ENCODE data around the gene UCN3.

UCN3 gene

DNA sequence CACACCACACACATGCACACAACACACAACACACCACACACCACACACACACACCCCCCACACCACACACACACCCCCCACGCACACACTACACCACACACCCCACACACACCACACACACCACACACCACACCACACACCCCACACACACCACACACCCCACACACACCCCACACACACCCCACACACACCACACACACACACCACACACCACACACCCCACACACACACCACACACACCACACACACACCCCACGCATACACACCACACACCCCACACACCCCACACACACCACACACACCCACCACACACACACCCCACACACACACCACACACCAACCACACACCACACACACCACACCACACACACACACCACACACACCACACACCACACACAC is 16.4 kb downstream of the UCN3 start:
- Histone ChIP-seq H3K4me2 (ENCODE audit: low read length) (no peak overlapping the region), H3K4me3 (ENCODE audit: low read depth, low read length) (no peak overlapping the region), H3K36me3 (ENCODE audit: control insufficient read depth, insufficient read depth, low read length) (no peaks in the 10 kb centered on the region), H2AFZ (no peak overlapping the region), H3K9ac (no peak overlapping the region), H3K27ac (no peak overlapping the region), H3K79me2 (no peaks in the 10 kb centered on the region), H3K27me3 (ENCODE audit: control insufficient read depth, insufficient read depth, low read length) (no peaks in the 10 kb centered on the region), H3K4me1 (no peaks in the 10 kb centered on the region), H3K9me3 (ENCODE audit: control insufficient read depth, low read length) (no peaks in the 10 kb centered on the region)
- TF ChIP-seq, protein P1, sequence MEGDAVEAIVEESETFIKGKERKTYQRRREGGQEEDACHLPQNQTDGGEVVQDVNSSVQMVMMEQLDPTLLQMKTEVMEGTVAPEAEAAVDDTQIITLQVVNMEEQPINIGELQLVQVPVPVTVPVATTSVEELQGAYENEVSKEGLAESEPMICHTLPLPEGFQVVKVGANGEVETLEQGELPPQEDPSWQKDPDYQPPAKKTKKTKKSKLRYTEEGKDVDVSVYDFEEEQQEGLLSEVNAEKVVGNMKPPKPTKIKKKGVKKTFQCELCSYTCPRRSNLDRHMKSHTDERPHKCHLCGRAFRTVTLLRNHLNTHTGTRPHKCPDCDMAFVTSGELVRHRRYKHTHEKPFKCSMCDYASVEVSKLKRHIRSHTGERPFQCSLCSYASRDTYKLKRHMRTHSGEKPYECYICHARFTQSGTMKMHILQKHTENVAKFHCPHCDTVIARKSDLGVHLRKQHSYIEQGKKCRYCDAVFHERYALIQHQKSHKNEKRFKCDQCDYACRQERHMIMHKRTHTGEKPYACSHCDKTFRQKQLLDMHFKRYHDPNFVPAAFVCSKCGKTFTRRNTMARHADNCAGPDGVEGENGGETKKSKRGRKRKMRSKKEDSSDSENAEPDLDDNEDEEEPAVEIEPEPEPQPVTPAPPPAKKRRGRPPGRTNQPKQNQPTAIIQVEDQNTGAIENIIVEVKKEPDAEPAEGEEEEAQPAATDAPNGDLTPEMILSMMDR (IDR thresholded peaks at IDR 0.05) = no peak

GRCh38 chr10:5385224-5385623 is 20.5 kb downstream of the UCN3 start:
- Histone ChIP-seq H3K4me2 (ENCODE audit: low read length) (no peak overlapping the region), H3K9me3 (ENCODE audit: control insufficient read depth, low read length) (no peaks in the 10 kb centered on the region)

DNA sequence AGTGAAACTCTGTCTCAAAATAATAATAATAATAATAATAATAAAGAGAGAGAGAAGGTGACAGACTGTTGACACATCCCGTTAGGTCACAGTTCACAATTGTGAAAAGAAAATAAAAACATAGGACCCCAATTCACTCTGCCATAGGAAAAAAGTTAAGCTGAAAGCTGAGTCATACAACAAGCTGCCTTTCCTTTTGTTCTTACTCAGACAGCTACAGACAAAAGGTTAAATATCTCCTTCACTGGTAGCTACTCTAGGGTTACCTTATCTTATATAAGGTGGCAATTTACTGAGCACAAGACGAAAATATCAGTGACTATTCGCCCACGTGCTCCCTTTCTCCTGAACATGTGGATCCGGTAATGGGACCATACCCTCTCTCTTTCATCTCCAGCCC is 22.4 kb downstream of the UCN3 start:
- Histone ChIP-seq H3K4me2 (ENCODE audit: low read length) (no peak overlapping the region), H3K9ac (no peak overlapping the region), H3K4me1 (no peaks in the 10 kb centered on the region), H2AFZ (no peak overlapping the region), H3K36me3 (ENCODE audit: control insufficient read depth, insufficient read depth, low read length) (no peaks in the 10 kb centered on the region), H3K27me3 (ENCODE audit: control insufficient read depth, insufficient read depth, low read length) (no peaks in the 10 kb centered on the region), H3K79me2 (no peaks in the 10 kb centered on the region), H3K4me3 (ENCODE audit: low read depth, low read length) (no peak overlapping the region), H3K27ac (no peak overlapping the region), H3K9me3 (ENCODE audit: control insufficient read depth, low read length) (no peaks in the 10 kb centered on the region)
- TF ChIP-seq, protein P1 (IDR thresholded peaks at IDR 0.05) = no peak

More at GRCh38 chr10:5385224-5385623, 20.5 kb downstream of the UCN3 start:
- H3K9ac ChIP-seq = no peak overlapping the region
- no peak overlapping the region for H2AFZ ChIP-seq
- H3K27me3 ChIP-seq (ENCODE audit: control insufficient read depth, insufficient read depth, low read length) = no peaks in the 10 kb centered on the region
- TF ChIP-seq, protein P1 (IDR thresholded peaks at IDR 0.05) = no peak
- no peaks in the 10 kb centered on the region for H3K36me3 ChIP-seq (ENCODE audit: control insufficient read depth, insufficient read depth, low read length)
- H3K79me2 ChIP-seq = no peaks in the 10 kb centered on the region
- no peak overlapping the region for H3K4me3 ChIP-seq (ENCODE audit: low read depth, low read length)
- H3K27ac ChIP-seq = no peak overlapping the region
- no peaks in the 10 kb centered on the region for H3K4me1 ChIP-seq

GRCh38 chr10:5390607-5391205 is 25.9 kb downstream of the UCN3 start:
- H3K9ac ChIP-seq = no peak overlapping the region
- no peak overlapping the region for H2AFZ ChIP-seq
- no peaks in the 10 kb centered on the region for H3K36me3 ChIP-seq (ENCODE audit: control insufficient read depth, insufficient read depth, low read length)
- H3K27ac ChIP-seq = no peak overlapping the region
- no peaks in the 10 kb centered on the region for H3K9me3 ChIP-seq (ENCODE audit: control insufficient read depth, low read length)
- no peaks in the 10 kb centered on the region for H3K27me3 ChIP-seq (ENCODE audit: control insufficient read depth, insufficient read depth, low read length)
- H3K4me2 ChIP-seq (ENCODE audit: low read length) = no peak overlapping the region
- no peaks in the 10 kb centered on the region for H3K79me2 ChIP-seq
- TF ChIP-seq, protein P1 (IDR thresholded peaks at IDR 0.05) = no peak
- no peaks in the 10 kb centered on the region for H3K4me1 ChIP-seq
- no peak overlapping the region for H3K4me3 ChIP-seq (ENCODE audit: low read depth, low read length)

DNA sequence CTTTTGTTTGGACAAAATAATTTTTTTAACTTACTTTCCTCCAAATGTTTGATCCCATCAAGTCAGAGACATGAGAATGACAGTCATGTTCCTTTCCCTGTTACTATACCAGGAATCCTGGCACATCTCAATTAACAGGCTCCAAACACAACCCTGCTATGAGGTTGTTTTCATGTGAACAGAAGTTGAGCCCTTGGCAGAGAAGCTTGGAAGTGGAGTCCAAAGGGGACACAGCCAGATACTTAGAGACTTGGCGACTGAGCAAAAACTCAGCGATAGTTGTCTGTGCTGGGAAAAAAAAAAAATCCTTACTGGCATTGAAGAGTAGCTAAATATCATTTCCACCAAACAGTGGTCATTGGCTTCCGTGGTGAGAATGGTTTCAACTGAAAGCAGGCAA is 27.0 kb downstream of the UCN3 start:
- H2AFZ ChIP-seq = no peak overlapping the region
- H3K36me3 ChIP-seq (ENCODE audit: control insufficient read depth, insufficient read depth, low read length) = no peaks in the 10 kb centered on the region
- H3K9ac ChIP-seq = no peak overlapping the region
- H3K79me2 ChIP-seq = no peaks in the 10 kb centered on the region
- H3K4me3 ChIP-seq (ENCODE audit: low read depth, low read length) = no peak overlapping the region
- H3K4me1 ChIP-seq = no peaks in the 10 kb centered on the region
- TF ChIP-seq, protein P1 (IDR thresholded peaks at IDR 0.05) = no peak
- H3K9me3 ChIP-seq (ENCODE audit: control insufficient read depth, low read length) = no peaks in the 10 kb centered on the region
- H3K27ac ChIP-seq = no peak overlapping the region
- no peaks in the 10 kb centered on the region for H3K27me3 ChIP-seq (ENCODE audit: control insufficient read depth, insufficient read depth, low read length)
- no peak overlapping the region for H3K4me2 ChIP-seq (ENCODE audit: low read length)

All from parathyroid adenoma (tissue), 2 donors.